Measurements from ENCODE around the gene ZNF516.

Gene ZNF516

GRCh38 chr18:76317136-76317535 lies 177.9 kb downstream of the ZNF516 start:
- DNase-seq = no peak

- no peak for DNase-seq
These were observed 179.3 kb downstream of the ZNF516 start for GRCh38 chr18:76315722-76316230.

- no peak for DNase-seq
These were observed 180.5 kb downstream of the ZNF516 start for GRCh38 chr18:76314496-76314895.

- no peak for DNase-seq
These were observed 181.0 kb downstream of the ZNF516 start for GRCh38 chr18:76314015-76314414.

All from activated CD8-positive, alpha-beta memory T cell treated with anti-CD3 and anti-CD28 coated beads for 24 hours (primary cell).